Sciatic nerve (tissue), 2 donors: ENCODE measurements around the gene VPS8. TPM values are rescaled to one million over a fixed set of nuclear protein-coding genes. Genes with fewer than 3 reads are reported as not detected.

Experiments used
- ATAC-seq: fragments of 200-7000 bp; cut with Tn5 transposase; one replicate; pipeline ENCODE4 v1.9.1; 2020; ENCODE audit warnings: mild to moderate bottlenecking, moderate library complexity
- DNase-seq: peaks from one replicate; pipeline ENCODE4 v3.0.0-alpha.2; 2020; ENCODE audit warnings: low spot score
- intact Hi-C: fragments of 100-400 bp; cut with DNase I; formaldehyde crosslinking; loops from one replicate; pipeline ENCODE4 v1.14.2; 2022
- total RNA-seq: library from RNA; stranded (reverse); fragmentation: NEBNext Ultra II Directional; extraction: Animal tissue kit (Norgen Biotek cat#: 25700); gene quantifications from one replicate; pipeline ENCODE4 v1.2.1, GENCODE V29; 2021
- donor health status: DM: no; HTN: no; CAD: no.
- donor health status: DM: no; HTN: no; CAD: no.

Gene VPS8
- total RNA-seq, 1 donor from 2014 or later: 86.4 TPM

GRCh38 chr3:185063431-185063830 is 251.5 kb downstream of the VPS8 start:
- intact Hi-C loops: no loop called here
- DNase-seq (no peak), ATAC-seq (no peak)

DNA sequence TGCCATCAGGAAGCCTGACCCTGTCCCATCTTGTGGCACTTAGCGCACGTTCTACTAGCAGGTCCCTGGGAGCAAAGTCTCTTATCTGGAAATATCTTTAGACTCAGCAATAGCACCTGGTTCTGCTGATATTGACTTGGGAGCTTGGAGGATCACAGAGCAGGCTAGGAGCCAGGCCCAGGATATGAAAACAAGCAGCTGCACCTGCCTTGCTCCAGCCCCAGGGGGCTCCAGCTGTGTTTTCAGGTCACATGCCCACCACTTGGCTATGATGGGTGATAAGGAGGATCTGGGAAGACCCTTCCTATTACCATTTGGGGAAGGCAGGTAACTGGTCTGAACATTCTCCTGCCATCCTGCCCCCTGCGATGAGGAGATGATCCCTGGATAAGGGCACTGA is 253.1 kb downstream of the VPS8 start:
- intact Hi-C loops: no loop called here
- no peak for ATAC-seq

DNA sequence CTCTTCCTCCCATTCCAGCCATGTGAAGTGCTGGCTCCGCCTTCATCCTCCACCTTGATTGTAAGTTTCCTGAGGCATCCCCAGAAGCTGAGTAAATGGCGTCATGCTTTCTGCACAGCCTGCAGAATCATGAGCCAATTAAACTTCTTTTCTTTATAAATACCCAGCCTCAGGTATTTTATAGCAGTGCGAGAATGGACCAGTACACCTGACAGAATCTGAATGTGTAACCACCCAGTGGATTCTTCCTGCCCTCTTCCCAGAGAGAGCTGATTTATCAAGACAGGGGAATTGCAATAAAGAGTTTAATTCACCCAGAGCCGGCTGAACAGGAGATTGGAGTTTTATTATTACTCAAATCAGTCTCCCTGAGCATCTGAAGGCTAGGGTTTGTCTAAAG is 254.3 kb downstream of the VPS8 start:
- intact Hi-C loops: no loop called here
- ATAC-seq: no peak
- DNase-seq: no peak

More for the DNA sequence above, 253.1 kb downstream of the VPS8 start:
- no peak for DNase-seq

- intact Hi-C loops: no loop called here
- no peak for DNase-seq
- no peak for ATAC-seq
Measured at GRCh38 chr3:185067173-185067572, 255.2 kb downstream of the VPS8 start.

- no peak for DNase-seq
- ATAC-seq: no peak
- intact Hi-C loops: no loop called here
Measured at GRCh38 chr3:185069037-185070030, 257.4 kb downstream of the VPS8 start.

DNA sequence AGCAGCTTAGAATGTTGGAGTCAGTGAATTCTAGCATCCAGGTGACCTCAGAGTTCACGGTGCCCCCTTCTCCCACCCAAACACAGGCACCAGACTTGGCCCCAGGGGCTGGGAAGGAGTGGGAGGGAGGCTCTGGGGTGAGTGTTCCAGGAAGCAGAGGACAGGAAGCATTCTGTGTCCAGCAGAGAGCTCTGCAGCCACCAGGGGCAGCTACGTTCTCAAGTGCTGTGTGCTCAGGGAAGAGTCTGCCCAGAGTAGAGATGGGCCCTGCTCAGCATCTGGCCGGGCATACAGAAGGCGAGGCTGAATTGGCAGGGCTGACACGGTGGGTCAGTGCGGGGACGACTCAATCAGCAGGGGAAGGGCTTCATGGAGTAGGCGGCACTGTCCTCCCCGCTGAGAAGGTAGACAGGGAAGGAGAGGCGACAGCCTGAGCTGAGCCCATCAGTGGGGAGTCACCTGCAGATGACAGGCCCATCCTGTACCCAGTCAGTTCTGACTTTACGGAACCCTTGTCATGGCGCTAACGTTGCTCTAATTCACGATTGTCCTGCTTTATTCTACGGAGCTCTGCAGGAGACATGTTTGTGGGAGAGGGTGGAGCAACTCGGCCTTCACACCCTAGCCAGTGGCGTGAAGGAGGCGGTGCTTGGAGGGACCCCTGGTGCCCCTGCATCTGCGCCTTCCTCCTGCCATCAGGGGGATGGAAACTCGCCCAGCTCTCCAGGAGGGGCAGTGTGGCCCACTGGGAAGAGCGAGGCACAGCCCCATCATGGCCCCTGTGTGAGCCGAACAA is 258.7 kb downstream of the VPS8 start:
- intact Hi-C loops: no loop called here
- ATAC-seq (peak; percentile 77), DNase-seq (no peak)

GRCh38 chr3:185071287-185071800 is 259.4 kb downstream of the VPS8 start:
- intact Hi-C loops: no loop called here
- no peak for ATAC-seq
- DNase-seq: no peak

GRCh38 chr3:185075547-185075946 is 263.6 kb downstream of the VPS8 start:
- intact Hi-C loops: no loop called here
- DNase-seq: no peak
- no peak for ATAC-seq

GRCh38 chr3:185076219-185076618 is 264.3 kb downstream of the VPS8 start:
- DNase-seq: no peak
- intact Hi-C loops: no loop called here

DNA sequence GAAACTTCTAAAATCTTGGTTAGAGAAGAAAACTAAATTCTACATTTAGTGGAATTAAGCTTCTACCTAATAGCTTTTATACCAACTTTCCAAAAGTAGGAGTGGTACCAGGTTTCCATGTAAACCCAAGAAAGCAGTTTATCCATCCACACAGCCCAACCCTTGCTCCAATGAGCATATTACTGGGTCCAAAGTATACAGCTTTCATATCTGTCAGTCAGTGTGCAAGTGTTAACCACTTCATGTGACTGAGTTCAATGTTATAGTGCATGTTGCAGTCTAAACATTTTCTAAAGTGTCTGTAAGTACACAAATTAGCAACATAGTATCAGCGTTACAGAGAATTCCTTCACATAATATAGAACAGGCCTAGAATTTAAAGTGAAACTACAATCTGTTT is 267.7 kb downstream of the VPS8 start:
- DNase-seq: no peak
- ATAC-seq: no peak
- intact Hi-C loops: no loop called here

More at GRCh38 chr3:185076219-185076618, 264.3 kb downstream of the VPS8 start:
- ATAC-seq: peak; percentile 7

DNA sequence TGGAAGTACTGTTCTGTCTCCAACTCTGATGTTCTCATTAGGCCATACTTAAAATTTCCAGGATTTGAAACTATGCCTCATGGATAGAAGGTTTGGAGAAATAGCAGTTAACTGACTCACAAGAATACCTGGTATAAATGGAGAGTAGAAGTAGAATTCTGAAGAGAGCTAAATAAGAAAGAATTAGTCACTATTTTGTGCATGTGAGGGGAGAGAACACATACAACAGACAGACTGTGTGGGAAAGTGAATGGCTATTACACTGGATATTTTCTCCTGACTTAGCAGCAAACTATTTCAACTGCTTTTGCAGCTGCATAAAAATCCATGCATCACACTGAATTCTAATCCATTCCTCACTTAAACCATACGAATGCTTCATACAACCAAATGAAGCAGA is 269.6 kb downstream of the VPS8 start:
- DNase-seq (no peak), ATAC-seq (no peak)
- intact Hi-C loops: no loop called here

DNA sequence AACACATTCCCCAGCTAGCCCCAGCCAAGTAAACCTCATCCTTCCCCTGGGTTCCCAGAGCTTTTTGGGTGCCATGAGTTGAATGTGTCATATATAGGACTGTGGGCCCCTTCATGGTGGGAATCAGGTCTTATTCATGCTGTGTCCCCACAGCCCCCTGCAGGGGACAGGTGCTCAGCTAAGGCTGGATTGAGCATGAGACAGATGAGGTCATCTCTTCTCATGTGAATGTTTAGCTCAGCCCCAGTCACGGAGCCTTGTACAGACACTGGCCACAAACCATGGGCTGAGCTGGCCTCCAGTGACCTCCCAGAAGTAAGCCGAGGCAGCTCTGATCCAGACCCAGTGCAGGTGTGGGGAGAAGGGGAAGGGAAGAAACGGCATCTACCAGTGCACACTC is 270.2 kb downstream of the VPS8 start:
- intact Hi-C loops: no loop called here
- DNase-seq (no peak), ATAC-seq (no peak)

DNA sequence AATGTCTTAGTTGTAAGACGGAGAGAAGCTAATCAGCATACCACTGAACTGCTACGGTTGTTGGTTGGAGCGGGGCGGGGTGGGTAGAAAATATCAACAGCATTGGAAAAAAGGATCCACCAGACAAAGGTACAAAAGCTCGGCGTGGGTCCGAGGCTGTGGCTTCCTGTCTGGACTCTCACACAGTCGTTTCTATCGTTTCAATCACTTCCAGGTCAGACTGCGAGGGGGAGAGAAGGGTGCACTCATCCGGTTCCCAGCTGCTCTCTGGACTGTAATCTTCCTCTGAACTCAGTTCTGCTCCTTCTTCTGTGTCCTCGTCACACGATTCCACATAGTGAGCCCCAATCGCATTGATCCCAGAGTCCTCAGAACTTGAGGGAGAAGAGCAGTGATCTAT is 270.9 kb downstream of the VPS8 start:
- intact Hi-C loops: no loop called here
- no peak for DNase-seq
- ATAC-seq: no peak

- ATAC-seq (no peak), DNase-seq (no peak)
- intact Hi-C loops: no loop called here
Measured at GRCh38 chr3:185084402-185084801, 272.4 kb downstream of the VPS8 start.

- DNase-seq (no peak), ATAC-seq (no peak)
- intact Hi-C loops: no loop called here
Measured at GRCh38 chr3:185084901-185085300, 272.9 kb downstream of the VPS8 start.

GRCh38 chr3:185087419-185087818 is 275.5 kb downstream of the VPS8 start:
- DNase-seq (no peak), ATAC-seq (no peak)
- intact Hi-C loops: no loop called here

GRCh38 chr3:185089343-185089742 is 277.4 kb downstream of the VPS8 start:
- intact Hi-C loops: no loop called here

GRCh38 chr3:185089751-185090150 is 277.8 kb downstream of the VPS8 start:
- no peak for ATAC-seq
- intact Hi-C loops: no loop called here
- DNase-seq: no peak

More at GRCh38 chr3:185089343-185089742, 277.4 kb downstream of the VPS8 start:
- DNase-seq (no peak), ATAC-seq (no peak)

- DNase-seq (no peak), ATAC-seq (no peak)
- intact Hi-C loops: no loop called here
Measured at GRCh38 chr3:185090811-185091210, 278.8 kb downstream of the VPS8 start.

GRCh38 chr3:185093116-185093515 is 281.1 kb downstream of the VPS8 start:
- intact Hi-C loops: no loop called here
- ATAC-seq: no peak
- DNase-seq: no peak
